GM12874 (cell line): ENCODE measurements around the gene PRDM16.

Experiments used
- CTCF ChIP-seq: IDR thresholded peaks from 2 replicates; pipeline ENCODE4 v1.5.1; 2011; ENCODE audit warnings: low read depth, mild to moderate bottlenecking, control low read depth, low read length, moderate library complexity; ENCODE audit not compliant: insufficient read depth

Gene PRDM16

GRCh38 chr1:3417082-3417739, 348.2 kb downstream of the PRDM16 start:
- TF ChIP-seq CTCF: peak; percentile 18; the same call in 1 of the 2 replicates

- TF ChIP-seq CTCF: no peak
These were observed 348.9 kb downstream of the PRDM16 start for GRCh38 chr1:3417934-3418333.

GRCh38 chr1:3418600-3418999, 349.6 kb downstream of the PRDM16 start:
- no peak for TF ChIP-seq CTCF

GRCh38 chr1:3419415-3420204, 350.6 kb downstream of the PRDM16 start:
- TF ChIP-seq CTCF: no peak

GRCh38 chr1:3420218-3420951, 351.4 kb downstream of the PRDM16 start:
- no peak for TF ChIP-seq CTCF

- TF ChIP-seq CTCF: no peak
These were observed 353.6 kb downstream of the PRDM16 start for GRCh38 chr1:3422638-3423037.

GRCh38 chr1:3423245-3423829, 354.3 kb downstream of the PRDM16 start:
- TF ChIP-seq CTCF: no peak
